T-cell (primary cell): ENCODE data around the gene MYH6. TPM values are rescaled to one million over a fixed set of nuclear protein-coding genes. Genes with fewer than 3 reads are reported as not detected.
"Not testable (repeated sequence)": the region's sequence is repeated elsewhere in the genome, so short reads cannot be mapped to it uniquely, and the experiment has no call there.

Source experiments
- ATAC-seq, 4 experiments: fragments of 200-7000 bp in 3 of 4; fragments of 150-1000 bp in 1 of 4; cut with Tn5 transposase; replicated peaks in 1 of 4; 1 replicate in 3 of 4; 2 replicates in 1 of 4; pipeline ENCODE4 v1.10.0; 2021; ENCODE audit warnings: moderate library complexity in 3 of 4, mild to moderate bottlenecking in 2 of 4, moderate number of reproducible peaks in 1 of 4
- CTCF ChIA-PET, 2 donors: fragments of 300-600 bp; sonication (Branson Sonifier 250); formaldehyde crosslinking; loops; one replicate each; lab custom pipeline; 2022; ENCODE audit warnings: antibody characterized with exemption in 2 of 2; lab: Charles Lee
- POLR2A ChIA-PET, 2 donors: fragments of 300-600 bp; sonication (Branson Sonifier 250); formaldehyde crosslinking; loops; one replicate each; lab custom pipeline; 2022; ENCODE audit warnings: antibody characterized with exemption in 2 of 2; lab: Charles Lee
- DNase-seq, 35 experiments: peaks; one replicate each; pipeline versions ENCODE4 v3.0.0 to v3.0.0-alpha.2; 2013 to 2023
- H3K27ac ChIP-seq: one replicate; pipeline ENCODE4 v1.5.1; 2013; ENCODE audit warnings: low read length
- H3K27me3 ChIP-seq, 2 experiments: replicated peaks in 1 of 2; 1 replicate in 1 of 2; 2 replicates in 1 of 2; pipeline versions ENCODE4 v1.6.1 to v1.7.0; 2013; ENCODE audit warnings: low read length in 1 of 2, mixed read lengths in 1 of 2; ENCODE audit not compliant: control insufficient read depth in 2 of 2, insufficient read depth in 2 of 2; ENCODE audit errors: extremely low read depth in 1 of 2
- H3K36me3 ChIP-seq, 2 donors: 1 replicate in 1 of 2; 2 replicates in 1 of 2; pipeline versions ENCODE4 v1.6.1 to v1.7.0; 2013; ENCODE audit warnings: low read length in 1 of 2; ENCODE audit not compliant: control insufficient read depth in 2 of 2, insufficient read depth in 1 of 2; ENCODE audit errors: extremely low read depth in 1 of 2
- H3K4me1 ChIP-seq, 2 experiments: 1 replicate in 1 of 2; 2 replicates in 1 of 2; pipeline versions ENCODE4 v1.6.1 to v1.7.0; 2013; ENCODE audit warnings: low read length in 2 of 2, mixed read lengths in 1 of 2; ENCODE audit not compliant: insufficient read depth in 2 of 2, control insufficient read depth in 1 of 2; ENCODE audit errors: extremely low read depth in 1 of 2
- H3K4me3 ChIP-seq, 2 donors: 1 replicate in 1 of 2; 2 replicates in 1 of 2; pipeline versions ENCODE4 v1.5.1 to v1.7.0; 2013; ENCODE audit warnings: mild to moderate bottlenecking in 2 of 2, low read length in 1 of 2, moderate library complexity in 1 of 2; ENCODE audit not compliant: control insufficient read depth in 1 of 2; ENCODE audit errors: extremely low read depth in 1 of 2
- H3K9me3 ChIP-seq: 2 replicates; pipeline ENCODE4 v1.7.0; 2013
- H3K27ac Mint-ChIP-seq, 2 donors: one replicate each; pipeline ENCODE4 v1.8.0; 2020 to 2021; ENCODE audit warnings: mild to moderate bottlenecking in 2 of 2, mixed read lengths in 2 of 2
- H3K27me3 Mint-ChIP-seq, 2 donors: one replicate each; pipeline ENCODE4 v1.8.0; 2021 to 2022; ENCODE audit warnings: mixed read lengths in 2 of 2
- H3K36me3 Mint-ChIP-seq: one replicate; pipeline ENCODE4 v1.8.0; 2021; ENCODE audit warnings: mixed read lengths
- H3K4me1 Mint-ChIP-seq, 3 donors: one replicate each; pipeline ENCODE4 v1.8.0; 2020 to 2022; ENCODE audit warnings: mixed read lengths in 3 of 3, mild to moderate bottlenecking in 1 of 3
- H3K4me3 Mint-ChIP-seq, 3 donors: one replicate each; pipeline ENCODE4 v1.8.0; 2020 to 2022; ENCODE audit warnings: mild to moderate bottlenecking in 3 of 3, mixed read lengths in 3 of 3, moderate library complexity in 3 of 3
- H3K9me3 Mint-ChIP-seq, 3 donors: one replicate each; pipeline ENCODE4 v1.8.0; 2020 to 2022; ENCODE audit warnings: mixed read lengths in 3 of 3
- WGBS: methylation state at CpG from one replicate; pipeline ENCODE4 v1.1.5; 2013; ENCODE audit warnings: missing lambda C conversion rate; ENCODE audit not compliant: insufficient coverage; 5-methylcytosine and 5-hydroxymethylcytosine counted together
- total RNA-seq, 35 experiments: library from RNA in 6 of 35; stranded (reverse) in 6 of 35; fragments of 120-200 nt in 1 of 35; gene quantifications; one replicate each; pipeline versions ENCODE4 v1.2.1 to v1.2.4 and lab custom pipeline; 2013 to 2026

The MYH6 gene
- total RNA-seq (not detected), total RNA-seq (lab: John Stamatoyannopoulos, UW) (0 to 0.09 (median 0) reads per million in 29 experiments)
- total RNA-seq (2013): not detected

GRCh38 chr14:23407516-23408306, at the start of gene MYH6:
TSS of gene MYH6 (minus strand) at chr14:23408273. CDS start at chr14:23407223, 1,050 bp downstream.
- ATAC-seq: no peak
- no peaks in the 10 kb centered on the region for H3K4me1 Mint-ChIP-seq
- H3K36me3 Mint-ChIP-seq: no peaks in the 10 kb centered on the region
- no peaks in the 10 kb centered on the region for H3K9me3 Mint-ChIP-seq
- ChIA-PET CTCF (no interaction called here), POLR2A (interaction anchor here in 1 of 2 donors (0.6 kb wide), 1 partner anchor 468 kb away, joined by 11 read pairs; no protein-coding TSS in a partner anchor)
- H3K4me1 ChIP-seq: no peaks in the 10 kb centered on the region
- no peak for DNase-seq
- no peaks in the 10 kb centered on the region for H3K9me3 ChIP-seq
- no peak within 1 kb of the TSS for H3K4me3 ChIP-seq
- H3K27me3 Mint-ChIP-seq: peaks cover 24 to 40% of the 10 kb centered on the region in 2 donors
- H3K27me3 ChIP-seq: peaks cover 0 to 53% of the 10 kb centered on the region in 2 experiments
- H3K4me3 Mint-ChIP-seq: no peak within 1 kb of the TSS
- WGBS: 75% methylated on average over 12 of the region's 15 CpGs
- H3K27ac ChIP-seq: no peak within 1 kb of the TSS
- no peak within 1 kb of the TSS for H3K27ac Mint-ChIP-seq
- H3K36me3 ChIP-seq: no peaks in the 10 kb centered on the region

GRCh38 chr14:23456883-23457586, 49.0 kb upstream of the MYH6 start:
- H3K9me3 Mint-ChIP-seq, H3K4me3 ChIP-seq, H3K9me3 ChIP-seq, H3K36me3 Mint-ChIP-seq, CTCF ChIA-PET, H3K36me3 ChIP-seq, H3K4me3 Mint-ChIP-seq, H3K27ac Mint-ChIP-seq, H3K4me1 ChIP-seq, ATAC-seq, H3K4me1 Mint-ChIP-seq, H3K27ac ChIP-seq, DNase-seq, H3K27me3 ChIP-seq, POLR2A ChIA-PET: not testable (repeated sequence)
- peaks cover 30 to 48% of the 10 kb centered on the region in 2 donors for H3K27me3 Mint-ChIP-seq
- 89% methylated on average over 3 of the region's 11 CpGs for WGBS

DNA sequence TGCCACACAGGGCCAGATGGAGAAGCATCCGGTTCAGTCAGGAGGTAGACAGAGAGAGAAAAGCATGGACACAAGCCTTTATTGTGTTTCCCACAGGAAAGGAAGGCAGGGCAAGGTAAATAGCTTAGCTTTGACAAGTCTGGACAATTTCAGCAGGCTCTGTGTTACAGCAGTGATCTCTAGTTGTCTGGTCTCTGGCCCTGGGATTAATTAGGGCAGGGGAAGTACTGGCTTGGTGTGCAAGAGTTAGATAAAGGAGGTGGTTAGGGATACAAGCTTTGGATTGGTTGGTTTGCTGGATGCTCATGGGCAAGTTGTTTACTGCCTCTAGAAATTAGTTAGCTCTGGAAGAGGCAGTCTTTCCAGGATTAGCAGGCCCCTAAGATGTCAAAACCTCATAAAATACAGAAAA, 46.4 kb upstream of the MYH6 start:
- ChIA-PET POLR2A (no interaction called here), CTCF (no interaction called here)
- DNase-seq (no peak), ATAC-seq (no peak)
- no peaks in the 10 kb centered on the region for H3K9me3 Mint-ChIP-seq
- Histone ChIP-seq H3K27ac (no peak overlapping the region), H3K27me3 (peaks cover 2 to 3% of the 10 kb centered on the region in 2 experiments), H3K4me3 (no peak overlapping the region), H3K36me3 (no peaks in the 10 kb centered on the region), H3K9me3 (no peaks in the 10 kb centered on the region), H3K4me1 (no peaks in the 10 kb centered on the region)
- 43% methylated on average over 1 of the region's 1 CpG for WGBS
- peaks cover 38 to 39% of the 10 kb centered on the region in 2 donors for H3K27me3 Mint-ChIP-seq
- no peaks in the 10 kb centered on the region for H3K4me1 Mint-ChIP-seq
- H3K27ac Mint-ChIP-seq: peak overlapping the region in 1 of 2 donors; percentile 5
- H3K36me3 Mint-ChIP-seq: no peaks in the 10 kb centered on the region
- H3K4me3 Mint-ChIP-seq: no peak overlapping the region

GRCh38 chr14:23452237-23452636, 44.2 kb upstream of the MYH6 start:
- H3K4me1 ChIP-seq: no peaks in the 10 kb centered on the region
- H3K36me3 Mint-ChIP-seq: no peaks in the 10 kb centered on the region
- H3K4me3 Mint-ChIP-seq: no peak overlapping the region
- H3K9me3 ChIP-seq: no peaks in the 10 kb centered on the region
- peaks cover 30 to 31% of the 10 kb centered on the region in 2 donors for H3K27me3 Mint-ChIP-seq
- H3K4me3 ChIP-seq: no peak overlapping the region
- ATAC-seq (no peak), DNase-seq (no peak)
- no peaks in the 10 kb centered on the region for H3K36me3 ChIP-seq
- POLR2A ChIA-PET: interaction anchor here in 1 of 2 donors (0.6 kb wide), 1 partner anchor 67 kb away, joined by 3 read pairs; no protein-coding TSS in a partner anchor
- WGBS: no CpG with 5 or more reads among the region's 2 CpGs
- CTCF ChIA-PET: no interaction called here
- H3K27ac ChIP-seq: no peak overlapping the region
- H3K27me3 ChIP-seq: peaks cover 2 to 7% of the 10 kb centered on the region in 2 experiments
- peaks cover 0 to 2% (median 0%) of the 10 kb centered on the region in 3 donors for H3K4me1 Mint-ChIP-seq
- H3K9me3 Mint-ChIP-seq: no peaks in the 10 kb centered on the region
- no peak overlapping the region for H3K27ac Mint-ChIP-seq

DNA sequence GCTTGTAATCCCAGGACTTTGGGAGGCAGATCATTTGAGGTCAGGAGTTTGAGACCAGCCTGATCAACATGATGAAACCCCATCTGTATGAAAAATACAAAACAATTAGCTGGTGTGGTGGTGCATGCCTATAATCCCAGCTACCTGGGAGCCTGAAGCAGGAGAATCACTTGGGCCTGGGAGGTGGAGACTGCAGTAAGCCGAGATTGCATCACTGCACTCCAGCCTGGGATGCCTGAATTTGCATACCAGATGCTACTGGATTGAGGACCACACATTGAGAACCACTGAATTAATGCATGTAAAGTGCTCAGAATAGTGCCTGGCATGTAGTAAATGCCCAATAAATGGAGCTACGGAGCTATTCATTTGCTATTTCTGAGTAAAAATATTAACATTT, 42.3 kb upstream of the MYH6 start:
- no peaks in the 10 kb centered on the region for H3K36me3 Mint-ChIP-seq
- WGBS: 63% methylated on average over 1 of the region's 2 CpGs
- ATAC-seq: no peak
- H3K4me3 Mint-ChIP-seq: no peak overlapping the region
- ChIA-PET CTCF (no interaction called here), POLR2A (no interaction called here)
- H3K9me3 Mint-ChIP-seq: no peaks in the 10 kb centered on the region
- DNase-seq: no peak
- H3K4me1 Mint-ChIP-seq: peaks cover 0 to 2% (median 0%) of the 10 kb centered on the region in 3 donors
- no peak overlapping the region for H3K27ac Mint-ChIP-seq
- Histone ChIP-seq H3K4me1 (no peaks in the 10 kb centered on the region), H3K4me3 (no peak overlapping the region), H3K36me3 (no peaks in the 10 kb centered on the region), H3K27ac (no peak overlapping the region), H3K9me3 (no peaks in the 10 kb centered on the region), H3K27me3 (peaks cover 0 to 7% of the 10 kb centered on the region in 2 experiments)
- peaks cover 22 to 28% of the 10 kb centered on the region in 2 donors for H3K27me3 Mint-ChIP-seq

DNA sequence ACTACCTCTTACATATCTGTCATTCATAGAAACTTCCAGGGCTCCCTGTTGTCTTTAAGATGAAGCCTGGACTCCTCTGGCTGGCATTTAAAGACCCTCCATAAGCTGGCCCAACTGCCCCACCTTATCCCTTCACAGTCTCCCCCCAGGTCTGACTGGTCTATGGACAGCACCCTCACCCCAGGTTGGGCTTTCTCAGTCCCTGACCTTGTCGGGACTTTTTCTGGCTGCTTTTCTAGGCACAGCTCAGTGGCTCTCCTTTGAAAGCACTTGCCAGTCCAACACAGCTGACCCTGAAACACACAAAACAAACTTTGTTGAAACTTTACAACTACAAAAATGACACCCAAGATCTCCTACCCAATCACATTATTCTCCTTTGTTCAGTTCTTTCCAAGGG, 41.2 kb upstream of the MYH6 start:
- H3K27ac ChIP-seq: no peak overlapping the region
- H3K36me3 Mint-ChIP-seq: no peaks in the 10 kb centered on the region
- POLR2A ChIA-PET: no interaction called here
- H3K4me1 ChIP-seq: no peaks in the 10 kb centered on the region
- H3K4me3 ChIP-seq: no peak overlapping the region
- no peaks in the 10 kb centered on the region for H3K9me3 Mint-ChIP-seq
- H3K27me3 Mint-ChIP-seq: peaks cover 14 to 23% of the 10 kb centered on the region in 2 donors
- no peak for ATAC-seq
- H3K27ac Mint-ChIP-seq: no peak overlapping the region
- H3K36me3 ChIP-seq: no peaks in the 10 kb centered on the region
- no peak overlapping the region for H3K4me3 Mint-ChIP-seq
- CTCF ChIA-PET: no interaction called here
- H3K27me3 ChIP-seq: peaks cover 0 to 7% of the 10 kb centered on the region in 2 experiments
- WGBS: 83% methylated on average over 1 of the region's 1 CpG
- H3K9me3 ChIP-seq: no peaks in the 10 kb centered on the region
- DNase-seq: no peak
- H3K4me1 Mint-ChIP-seq: peaks cover 0 to 2% (median 0%) of the 10 kb centered on the region in 3 donors
